GM18951 (cell line): Measurements from ENCODE around the gene RALGPS1.

Source experiments
- POLR2A ChIP-seq: IDR thresholded peaks from 4 replicates; pipeline ENCODE4 v1.6.1; 2011; ENCODE audit warnings: mild to moderate bottlenecking; ENCODE audit not compliant: insufficient read length, insufficient read depth; ENCODE audit errors: extremely low read depth
- in situ Hi-C: fragments of 300-500 bp; cut with MboI; formaldehyde crosslinking; loops from one replicate; pipeline ENCODE4 v1.12.0; 2022; ENCODE audit warnings: low sequenced_read_pairs, mixed read lengths, inconsistent platforms; ENCODE audit not compliant: unreplicated experiment

Gene RALGPS1

GRCh38 chr9:127203681-127204327 lies 289.2 kb downstream of the RALGPS1 start:
- in situ Hi-C loops = loop anchor here (5.0 kb wide), 1 partner anchor 262 kb away; no protein-coding TSS in a partner anchor
- no peak for TF ChIP-seq POLR2A

GRCh38 chr9:127204771-127205470 lies 290.3 kb downstream of the RALGPS1 start:
- in situ Hi-C loops = loop anchor here (5.0 kb wide), 1 partner anchor 263 kb away; no protein-coding TSS in a partner anchor

GRCh38 chr9:127205952-127206351 lies 291.4 kb downstream of the RALGPS1 start:
- in situ Hi-C loops = no loop called here
- TF ChIP-seq POLR2A = no peak

More at GRCh38 chr9:127204771-127205470, 290.3 kb downstream of the RALGPS1 start:
- TF ChIP-seq POLR2A = no peak

- TF ChIP-seq POLR2A = no peak
- in situ Hi-C loops = no loop called here
These were observed 292.1 kb downstream of the RALGPS1 start for GRCh38 chr9:127206666-127207065.

- in situ Hi-C loops = no loop called here
- no peak for TF ChIP-seq POLR2A
These were observed 293.3 kb downstream of the RALGPS1 start for GRCh38 chr9:127207734-127208410.

- in situ Hi-C loops = no loop called here
- TF ChIP-seq POLR2A = no peak
These were observed 293.8 kb downstream of the RALGPS1 start for GRCh38 chr9:127208416-127208815.

- no peak for TF ChIP-seq POLR2A
- in situ Hi-C loops = no loop called here
These were observed 294.6 kb downstream of the RALGPS1 start for GRCh38 chr9:127209220-127209619.

- in situ Hi-C loops = no loop called here
- TF ChIP-seq POLR2A = no peak
These were observed 295.5 kb downstream of the RALGPS1 start for GRCh38 chr9:127209948-127210640.

- in situ Hi-C loops = no loop called here
- no peak for TF ChIP-seq POLR2A
These were observed 296.5 kb downstream of the RALGPS1 start for GRCh38 chr9:127210851-127211730.

GRCh38 chr9:127211983-127212382 lies 297.4 kb downstream of the RALGPS1 start:
- no peak for TF ChIP-seq POLR2A
- in situ Hi-C loops = no loop called here

GRCh38 chr9:127212453-127212852 lies 297.9 kb downstream of the RALGPS1 start:
- no peak for TF ChIP-seq POLR2A
- in situ Hi-C loops = no loop called here

- TF ChIP-seq POLR2A = no peak
These were observed 299.3 kb downstream of the RALGPS1 start for GRCh38 chr9:127213859-127214258.

GRCh38 chr9:127214421-127215267 lies 300.1 kb downstream of the RALGPS1 start:
- in situ Hi-C loops = no loop called here
- no peak for TF ChIP-seq POLR2A

More at GRCh38 chr9:127213859-127214258, 299.3 kb downstream of the RALGPS1 start:
- in situ Hi-C loops = no loop called here
